WTC11 (cell line): ENCODE measurements around the gene INTS15. TPM values are rescaled to one million over a fixed set of nuclear protein-coding genes. Genes with fewer than 3 reads are reported as not detected.

Source experiments
- ATAC-seq: fragments of 200-7000 bp; cut with Tn5 transposase; 2 replicates; pipeline ENCODE4 v1.10.0; 2021; ENCODE audit warnings: mild to moderate bottlenecking, moderate library complexity
- CTCF ChIA-PET: fragments of 300-600 bp; sonication (Branson Sonifier 250); formaldehyde crosslinking; loops from one replicate; lab custom pipeline; 2021; ENCODE audit warnings: antibody characterized with exemption; lab: Charles Lee
- POLR2A ChIA-PET: fragments of 350-600 bp; sonication (Branson Sonifier 250); formaldehyde crosslinking; loops from one replicate; lab custom pipeline; 2021; ENCODE audit warnings: antibody characterized with exemption; lab: Charles Lee
- DNase-seq: peaks from one replicate; pipeline ENCODE4 v3.0.0; 2021; ENCODE audit warnings: low spot score
- H3K27ac Mint-ChIP-seq: 2 replicates; pipeline ENCODE4 v1.8.0; 2021; ENCODE audit warnings: mixed read lengths
- H3K27me3 Mint-ChIP-seq: 2 replicates; pipeline ENCODE4 v1.8.0; 2021; ENCODE audit warnings: low read depth, mild to moderate bottlenecking, moderate library complexity, mixed read lengths
- H3K36me3 Mint-ChIP-seq: 2 replicates; pipeline ENCODE4 v1.8.0; 2021; ENCODE audit warnings: mixed read lengths
- H3K4me1 Mint-ChIP-seq: 2 replicates; pipeline ENCODE4 v1.8.0; 2022; ENCODE audit warnings: mixed read lengths
- H3K4me3 Mint-ChIP-seq: 2 replicates; pipeline ENCODE4 v1.8.0; 2021; ENCODE audit warnings: mild to moderate bottlenecking, moderate library complexity, mixed read lengths
- H3K9me3 Mint-ChIP-seq: 2 replicates; pipeline ENCODE4 v1.8.0; 2021; ENCODE audit warnings: mixed read lengths
- JUN ChIP-seq: sonication (generic); formaldehyde crosslinking; IDR thresholded peaks from 2 replicates; pipeline ENCODE4 v1.8.0; 2023; ENCODE audit warnings: mild to moderate bottlenecking, missing genetic modification reagents
- OVOL2 ChIP-seq: fragments of 250-450 bp; sonication (Bioruptor Pico); IDR thresholded peaks from 2 replicates; pipeline ENCODE4 v1.9.0; 2021; ENCODE audit warnings: mild to moderate bottlenecking, borderline replicate concordance
- PRDM15 ChIP-seq: sonication (generic); formaldehyde crosslinking; IDR thresholded peaks from 2 replicates; pipeline ENCODE4 v1.8.0; 2022; ENCODE audit warnings: missing genetic modification reagents
- TEAD1 ChIP-seq: sonication (generic); formaldehyde crosslinking; IDR thresholded peaks from 2 replicates; pipeline ENCODE4 v1.8.0; 2022; ENCODE audit warnings: mild to moderate bottlenecking, missing genetic modification reagents
- TP53 ChIP-seq: sonication (generic); formaldehyde crosslinking; IDR thresholded peaks from 2 replicates; pipeline ENCODE4 v1.8.1; 2023; ENCODE audit warnings: mild to moderate bottlenecking, missing genetic modification reagents
- ZNF219 ChIP-seq: sonication (generic); formaldehyde crosslinking; IDR thresholded peaks from 2 replicates; pipeline ENCODE4 v1.8.0; 2023; ENCODE audit warnings: missing genetic modification reagents, mild to moderate bottlenecking, borderline replicate concordance
- ZSCAN18 ChIP-seq: fragments of 250-450 bp; sonication (Bioruptor Pico); IDR thresholded peaks from 2 replicates; pipeline ENCODE4 v2.1.2; 2022; ENCODE audit warnings: mild to moderate bottlenecking, moderate library complexity
- total RNA-seq: library from RNA; stranded (reverse); gene quantifications from 3 replicates; pipeline ENCODE4 v1.2.3, GENCODE V29; 2021
- TF ChIP-seq, protein P1 (sequence below): sonication (generic); formaldehyde crosslinking; IDR thresholded peaks from 2 replicates; pipeline ENCODE4 v1.8.1; 2023; ENCODE audit warnings: mild to moderate bottlenecking, moderate library complexity, missing genetic modification reagents
- TF ChIP-seq, protein P2 (sequence below): sonication (generic); formaldehyde crosslinking; IDR thresholded peaks from 2 replicates; pipeline ENCODE4 v1.8.0; 2023; ENCODE audit warnings: mild to moderate bottlenecking, missing genetic modification reagents
- TF ChIP-seq, protein P3 (sequence below): sonication (generic); formaldehyde crosslinking; IDR thresholded peaks from 2 replicates; pipeline ENCODE4 v1.8.1; 2022; ENCODE audit warnings: missing genetic modification reagents, borderline replicate concordance

The INTS15 gene
- total RNA-seq, 1 experiment from 2014 or later, result 28.2 TPM

DNA sequence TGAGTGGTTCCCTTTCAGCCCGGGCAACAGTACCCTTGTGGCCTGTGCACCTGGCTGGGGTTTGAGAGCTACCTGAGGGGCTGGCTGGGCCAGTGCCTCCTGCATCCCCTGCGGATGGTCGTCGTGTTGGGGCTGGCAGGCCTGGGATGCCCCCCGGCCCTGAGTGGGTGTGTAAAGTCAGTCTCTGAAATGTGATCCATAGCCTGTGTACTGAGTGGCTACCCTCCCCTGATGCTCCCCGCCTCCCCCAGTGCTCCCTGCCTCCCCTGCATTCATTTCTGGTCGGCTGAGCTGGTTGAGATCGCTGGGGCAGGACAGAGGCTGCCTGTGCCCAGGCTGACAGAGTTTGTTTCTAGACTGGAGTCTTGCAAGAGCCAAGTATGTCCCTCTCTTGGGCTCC is 56.6 kb downstream of the INTS15 start (continued):
- TF ChIP-seq OVOL2 (CRISPR knock-in tag), result no peak
- TF ChIP-seq ZNF219 (CRISPR knock-in tag), result no peak
- no peak for TF ChIP-seq TP53 (CRISPR knock-in tag)
- TF ChIP-seq, all 79 proteins: peak for 0

DNA sequence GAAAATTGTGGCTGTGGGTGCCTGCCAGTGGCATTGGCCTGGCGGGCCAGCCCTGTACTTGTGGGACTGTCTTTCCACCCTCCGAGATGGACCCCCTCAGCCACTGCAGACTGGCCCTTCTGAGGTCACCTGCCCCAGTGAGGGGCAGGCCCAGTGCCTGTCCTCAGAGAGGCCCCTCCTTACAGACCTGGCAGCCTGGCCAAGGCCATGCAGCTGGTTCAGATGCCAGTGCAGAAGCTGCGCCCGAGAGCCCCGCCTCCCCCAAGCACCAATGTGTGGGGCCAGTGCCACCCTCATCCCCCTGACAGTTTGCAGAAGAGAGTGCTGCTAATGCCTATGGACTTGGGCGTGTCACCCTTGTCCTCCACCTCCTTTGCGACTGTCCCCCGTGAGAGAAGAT is 57.3 kb downstream of the INTS15 start:
- Mint-ChIP-seq H3K9me3 (no peaks in the 10 kb centered on the region), H3K27ac (no peak overlapping the region)
- CTCF ChIA-PET, result no interaction called here

More for the DNA sequence above, 57.3 kb downstream of the INTS15 start:
- H3K4me1 Mint-ChIP-seq, result no peaks in the 10 kb centered on the region
- ATAC-seq (no peak), DNase-seq (no peak)
- POLR2A ChIA-PET, result no interaction called here
- H3K4me3 Mint-ChIP-seq, result no peak overlapping the region
- H3K27me3 Mint-ChIP-seq, result no peaks in the 10 kb centered on the region
- H3K36me3 Mint-ChIP-seq, result peaks cover 4% of the 10 kb centered on the region; the same call in 1 of the 2 replicates
- TF ChIP-seq, protein P1, sequence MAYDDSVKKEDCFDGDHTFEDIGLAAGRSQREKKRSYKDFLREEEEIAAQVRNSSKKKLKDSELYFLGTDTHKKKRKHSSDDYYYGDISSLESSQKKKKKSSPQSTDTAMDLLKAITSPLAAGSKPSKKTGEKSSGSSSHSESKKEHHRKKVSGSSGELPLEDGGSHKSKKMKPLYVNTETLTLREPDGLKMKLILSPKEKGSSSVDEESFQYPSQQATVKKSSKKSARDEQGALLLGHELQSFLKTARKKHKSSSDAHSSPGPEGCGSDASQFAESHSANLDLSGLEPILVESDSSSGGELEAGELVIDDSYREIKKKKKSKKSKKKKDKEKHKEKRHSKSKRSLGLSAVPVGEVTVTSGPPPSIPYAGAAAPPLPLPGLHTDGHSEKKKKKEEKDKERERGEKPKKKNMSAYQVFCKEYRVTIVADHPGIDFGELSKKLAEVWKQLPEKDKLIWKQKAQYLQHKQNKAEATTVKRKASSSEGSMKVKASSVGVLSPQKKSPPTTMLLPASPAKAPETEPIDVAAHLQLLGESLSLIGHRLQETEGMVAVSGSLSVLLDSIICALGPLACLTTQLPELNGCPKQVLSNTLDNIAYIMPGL, result no peak
- TF ChIP-seq PRDM15 (CRISPR knock-in tag) (no peak), JUN (no peak), OVOL2 (CRISPR knock-in tag) (no peak), ZSCAN18 (CRISPR knock-in tag) (no peak), TEAD1 (no peak)
- TF ChIP-seq, protein P2, sequence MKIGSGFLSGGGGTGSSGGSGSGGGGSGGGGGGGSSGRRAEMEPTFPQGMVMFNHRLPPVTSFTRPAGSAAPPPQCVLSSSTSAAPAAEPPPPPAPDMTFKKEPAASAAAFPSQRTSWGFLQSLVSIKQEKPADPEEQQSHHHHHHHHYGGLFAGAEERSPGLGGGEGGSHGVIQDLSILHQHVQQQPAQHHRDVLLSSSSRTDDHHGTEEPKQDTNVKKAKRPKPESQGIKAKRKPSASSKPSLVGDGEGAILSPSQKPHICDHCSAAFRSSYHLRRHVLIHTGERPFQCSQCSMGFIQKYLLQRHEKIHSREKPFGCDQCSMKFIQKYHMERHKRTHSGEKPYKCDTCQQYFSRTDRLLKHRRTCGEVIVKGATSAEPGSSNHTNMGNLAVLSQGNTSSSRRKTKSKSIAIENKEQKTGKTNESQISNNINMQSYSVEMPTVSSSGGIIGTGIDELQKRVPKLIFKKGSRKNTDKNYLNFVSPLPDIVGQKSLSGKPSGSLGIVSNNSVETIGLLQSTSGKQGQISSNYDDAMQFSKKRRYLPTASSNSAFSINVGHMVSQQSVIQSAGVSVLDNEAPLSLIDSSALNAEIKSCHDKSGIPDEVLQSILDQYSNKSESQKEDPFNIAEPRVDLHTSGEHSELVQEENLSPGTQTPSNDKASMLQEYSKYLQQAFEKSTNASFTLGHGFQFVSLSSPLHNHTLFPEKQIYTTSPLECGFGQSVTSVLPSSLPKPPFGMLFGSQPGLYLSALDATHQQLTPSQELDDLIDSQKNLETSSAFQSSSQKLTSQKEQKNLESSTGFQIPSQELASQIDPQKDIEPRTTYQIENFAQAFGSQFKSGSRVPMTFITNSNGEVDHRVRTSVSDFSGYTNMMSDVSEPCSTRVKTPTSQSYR, result no peak
- TF ChIP-seq, protein P3, sequence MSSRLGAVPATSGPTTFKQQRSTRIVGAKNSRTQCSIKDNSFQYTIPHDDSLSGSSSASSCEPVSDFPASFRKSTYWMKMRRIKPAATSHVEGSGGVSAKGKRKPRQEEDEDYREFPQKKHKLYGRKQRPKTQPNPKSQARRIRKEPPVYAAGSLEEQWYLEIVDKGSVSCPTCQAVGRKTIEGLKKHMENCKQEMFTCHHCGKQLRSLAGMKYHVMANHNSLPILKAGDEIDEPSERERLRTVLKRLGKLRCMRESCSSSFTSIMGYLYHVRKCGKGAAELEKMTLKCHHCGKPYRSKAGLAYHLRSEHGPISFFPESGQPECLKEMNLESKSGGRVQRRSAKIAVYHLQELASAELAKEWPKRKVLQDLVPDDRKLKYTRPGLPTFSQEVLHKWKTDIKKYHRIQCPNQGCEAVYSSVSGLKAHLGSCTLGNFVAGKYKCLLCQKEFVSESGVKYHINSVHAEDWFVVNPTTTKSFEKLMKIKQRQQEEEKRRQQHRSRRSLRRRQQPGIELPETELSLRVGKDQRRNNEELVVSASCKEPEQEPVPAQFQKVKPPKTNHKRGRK (CRISPR knock-in tag), result no peak
- TF ChIP-seq, all 79 proteins: peak for 0
